ENCODE results near the gene KCNH2. TPM values are rescaled to one million over a fixed set of nuclear protein-coding genes. Genes with fewer than 3 reads are reported as not detected.

The KCNH2 gene
- total and polyA plus RNA-seq, 12 donors, result 1.1 to 18.7 (median 5.0) TPM

- H3K4me1 ChIP-seq (replicated peaks in 1 of 2), result peaks cover 0 to 18% of the 10 kb centered on the region in 2 donors
- no peak overlapping the region for H3K4me3 ChIP-seq
- TF ChIP-seq, protein P1, sequence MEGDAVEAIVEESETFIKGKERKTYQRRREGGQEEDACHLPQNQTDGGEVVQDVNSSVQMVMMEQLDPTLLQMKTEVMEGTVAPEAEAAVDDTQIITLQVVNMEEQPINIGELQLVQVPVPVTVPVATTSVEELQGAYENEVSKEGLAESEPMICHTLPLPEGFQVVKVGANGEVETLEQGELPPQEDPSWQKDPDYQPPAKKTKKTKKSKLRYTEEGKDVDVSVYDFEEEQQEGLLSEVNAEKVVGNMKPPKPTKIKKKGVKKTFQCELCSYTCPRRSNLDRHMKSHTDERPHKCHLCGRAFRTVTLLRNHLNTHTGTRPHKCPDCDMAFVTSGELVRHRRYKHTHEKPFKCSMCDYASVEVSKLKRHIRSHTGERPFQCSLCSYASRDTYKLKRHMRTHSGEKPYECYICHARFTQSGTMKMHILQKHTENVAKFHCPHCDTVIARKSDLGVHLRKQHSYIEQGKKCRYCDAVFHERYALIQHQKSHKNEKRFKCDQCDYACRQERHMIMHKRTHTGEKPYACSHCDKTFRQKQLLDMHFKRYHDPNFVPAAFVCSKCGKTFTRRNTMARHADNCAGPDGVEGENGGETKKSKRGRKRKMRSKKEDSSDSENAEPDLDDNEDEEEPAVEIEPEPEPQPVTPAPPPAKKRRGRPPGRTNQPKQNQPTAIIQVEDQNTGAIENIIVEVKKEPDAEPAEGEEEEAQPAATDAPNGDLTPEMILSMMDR (IDR thresholded peaks at IDR 0.05), result no peak
- no peak for TF ChIP-seq POLR2A (IDR thresholded peaks at IDR 0.05)
- peaks cover 30% of the 10 kb centered on the region for H3K27me3 ChIP-seq
- DNase-seq, result no peak
- intact Hi-C loops (cut with DNase I), result no loop called here
- H3K36me3 ChIP-seq (replicated peaks in 1 of 2), result no peaks in the 10 kb centered on the region
- no peaks in the 10 kb centered on the region for H3K9me3 ChIP-seq (replicated peaks in 1 of 3)
- 73 to 83% (median 78%) methylated on average over 6 to 9 of the region's 9 CpGs for whole genome bisulfite sequencing, 4 donors
- peak overlapping the region in 1 of 5 donors; percentile 63 for H3K27ac ChIP-seq
These were observed 2.4 kb downstream of the KCNH2 start for GRCh38 chr7:150975536-150976319.

DNA sequence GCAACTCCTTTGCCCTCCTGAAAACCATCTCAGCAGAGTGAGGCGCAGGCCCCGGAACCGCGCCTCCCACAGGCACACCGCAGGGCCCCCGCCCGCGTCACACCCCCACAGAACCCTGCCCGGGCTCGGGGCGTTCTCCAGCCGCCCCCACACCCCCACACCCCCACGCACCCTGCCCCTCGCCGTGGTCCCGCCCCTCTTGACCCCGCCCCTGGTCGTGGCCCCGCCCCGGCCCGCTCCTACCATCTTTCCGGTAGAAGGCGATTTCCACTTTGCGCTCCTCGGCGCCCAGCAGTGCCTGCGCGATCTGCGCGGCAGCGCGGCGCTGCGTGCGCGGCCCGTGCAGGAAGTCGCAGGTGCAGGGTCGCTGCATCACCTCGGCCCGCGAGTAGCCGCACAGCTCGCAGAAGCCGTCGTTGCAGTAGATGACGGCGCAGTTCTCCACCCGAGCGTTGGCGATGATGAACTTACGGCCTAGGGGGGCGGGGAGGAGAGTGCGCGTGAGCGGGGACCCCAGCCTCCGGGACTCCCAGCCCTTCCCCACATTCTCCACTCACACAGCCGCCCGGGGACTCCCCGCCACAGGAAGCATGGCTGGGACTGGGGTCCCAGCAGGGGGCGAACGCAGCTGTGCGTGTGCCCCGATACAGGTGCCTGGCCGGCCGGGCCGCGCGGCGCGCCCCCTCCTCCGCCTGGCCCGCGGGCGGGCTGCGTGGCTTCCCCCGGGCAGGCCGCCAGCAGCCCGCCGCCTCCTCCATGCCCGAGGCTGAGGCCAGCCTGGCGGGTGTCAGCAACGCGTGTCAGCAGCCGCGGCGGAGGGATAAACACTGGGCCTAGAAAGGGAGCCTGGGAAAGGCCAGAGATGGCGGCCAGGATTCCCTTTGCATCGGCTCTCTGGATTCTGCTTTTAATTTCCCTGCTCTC, 3.4 kb downstream of the KCNH2 start:
- peaks cover 0 to 18% of the 10 kb centered on the region in 2 donors for H3K4me1 ChIP-seq (replicated peaks in 1 of 2)
- DNase-seq, result peak in 3 of 7 donors; percentile 25 to 42 (median 36)
- H3K27me3 ChIP-seq, result peaks cover 30% of the 10 kb centered on the region
- H3K36me3 ChIP-seq (replicated peaks in 1 of 2), result no peaks in the 10 kb centered on the region
- WGBS, 4 donors, result 0 to 5% (median 3%) methylated on average over 3 to 89 of the region's 89 CpGs
- H3K27ac ChIP-seq, result peak overlapping the region in 2 of 5 donors; percentile 20 to 63
- TF ChIP-seq POLR2A (IDR thresholded peaks at IDR 0.05), result no peak
- TF ChIP-seq, protein P1 (IDR thresholded peaks at IDR 0.05), result peak in 3 of 6 experiments; percentile 16 to 27 (median 21)
- no peaks in the 10 kb centered on the region for H3K9me3 ChIP-seq (replicated peaks in 1 of 3)
- intact Hi-C loops (cut with DNase I), result no loop called here
- H3K4me3 ChIP-seq, result peak overlapping the region in 1 of 4 donors; percentile 51

- TF ChIP-seq, protein P1 (IDR thresholded peaks at IDR 0.05), result no peak
- Histone ChIP-seq H3K36me3 (replicated peaks in 1 of 2) (no peaks in the 10 kb centered on the region), H3K4me1 (replicated peaks in 1 of 2) (peaks cover 0 to 18% of the 10 kb centered on the region in 2 donors), H3K4me3 (peak overlapping the region in 1 of 4 donors; percentile 51), H3K27ac (peak overlapping the region in 1 of 5 donors; percentile 38), H3K9me3 (replicated peaks in 1 of 3) (no peaks in the 10 kb centered on the region), H3K27me3 (peaks cover 30% of the 10 kb centered on the region)
- no peak for DNase-seq
- WGBS, 4 donors, result 71 to 76% (median 75%) methylated on average over 19 to 27 of the region's 27 CpGs
- intact Hi-C loops (cut with DNase I), result no loop called here
These were observed 4.3 kb downstream of the KCNH2 start for GRCh38 chr7:150973571-150974451.

Measured in adrenal gland (tissue), 12 donors.